HepG2 (cell line): Measurements from ENCODE around the gene AKAP9. TPM values are rescaled to one million over a fixed set of nuclear protein-coding genes. Genes with fewer than 3 reads are reported as not detected.

Experiments
- ATAC-seq: fragments of 200-7000 bp; cut with Tn5 transposase; 3 replicates; pipeline ENCODE4 v1.9.1; 2020; ENCODE audit warnings: mild to moderate bottlenecking, moderate library complexity
- BruUV-seq: library from RNA; stranded (reverse); fragments of 400-500 nt; replicated peaks from 2 replicates; lab custom pipeline; 2021; lab: Mats Ljungman, UMichigan
- CTCF ChIA-PET: fragments of 300-600 bp; formaldehyde crosslinking; extraction: SDS; loops from one replicate; lab custom pipeline; 2021; ENCODE audit warnings: low total read pairs, inconsistent platforms, low intra/inter-chr PET ratio; lab: Yijun Ruan, JAX
- POLR2A ChIA-PET: fragments of 350-600 bp; sonication (Branson Sonifier 250); formaldehyde crosslinking; loops from one replicate; lab custom pipeline; 2020; ENCODE audit warnings: antibody characterized with exemption, inconsistent platforms; lab: Yijun Ruan, JAX
- DNase-seq: peaks from one replicate; pipeline ENCODE4 v3.0.0-alpha.2; 2015; ENCODE audit warnings: low spot score
- FAIRE-seq: peaks from 3 replicates; lab custom pipeline; 2011; peaks lifted over from hg19 to GRCh38; lab: Jason Lieb, UNC
- H2AFZ ChIP-seq: one replicate; pipeline ENCODE4 v1.6.1; 2011; ENCODE audit warnings: low read length, inconsistent platforms
- H3K27ac ChIP-seq: fragments of 300-600 bp; 3 replicates; pipeline ENCODE4 v1.8.0; 2011; ENCODE audit warnings: mixed run types, mild to moderate bottlenecking, mixed read lengths, low read length, inconsistent platforms; ENCODE audit not compliant: insufficient read depth; ENCODE audit errors: extremely low read length
- H3K27me3 ChIP-seq, 2 experiments: fragments of 200-600 bp in 1 of 2; 2 replicates in 1 of 2; 3 replicates in 1 of 2; pipeline versions ENCODE4 v1.6.0 to v1.8.0; 2011; ENCODE audit warnings: low read length in 2 of 2, mild to moderate bottlenecking in 2 of 2, moderate library complexity in 2 of 2, inconsistent platforms in 1 of 2; ENCODE audit not compliant: insufficient read depth in 2 of 2, control insufficient read depth in 1 of 2
- H3K36me3 ChIP-seq, 2 experiments: fragments of 200-600 bp in 1 of 2; replicated peaks in 1 of 2; 2 replicates in 1 of 2; 3 replicates in 1 of 2; pipeline versions ENCODE4 v1.5.1 to v1.8.0; 2011; ENCODE audit warnings: low read length in 2 of 2, inconsistent platforms in 1 of 2; ENCODE audit not compliant: insufficient read depth in 2 of 2, control insufficient read depth in 1 of 2
- H3K4me1 ChIP-seq: 2 replicates; pipeline ENCODE4 v1.5.1; 2012; ENCODE audit warnings: low read length, inconsistent platforms; ENCODE audit not compliant: insufficient read depth
- H3K4me2 ChIP-seq: 2 replicates; pipeline ENCODE4 v1.6.0; 2011; ENCODE audit warnings: low read depth, low read length, inconsistent platforms
- H3K4me3 ChIP-seq, 3 experiments: fragments of 200-600 bp in 1 of 3; sonication (generic), shearing (Covaris generic) in 1 of 3; replicated peaks in 1 of 3; 2 replicates each; pipeline ENCODE4 v1.5.1; 2011 to 2016; ENCODE audit warnings: low read length in 3 of 3, inconsistent platforms in 2 of 3, low read depth in 2 of 3, mild to moderate bottlenecking in 2 of 3, control low read depth in 1 of 3, mixed read lengths in 1 of 3; ENCODE audit not compliant: insufficient read depth in 1 of 3
- H3K79me2 ChIP-seq: one replicate; pipeline ENCODE4 v1.6.1; 2011; ENCODE audit warnings: low read length, inconsistent platforms; ENCODE audit not compliant: insufficient read depth
- H3K9ac ChIP-seq: 2 replicates; pipeline ENCODE4 v1.6.0; 2011; ENCODE audit warnings: mild to moderate bottlenecking, low read depth, low read length, inconsistent platforms; ENCODE audit not compliant: insufficient read depth
- H3K9me3 ChIP-seq: 2 replicates; pipeline ENCODE4 v1.5.1; 2012; ENCODE audit warnings: mild to moderate bottlenecking, low read length
- H4K20me1 ChIP-seq: 2 replicates; pipeline ENCODE4 v1.6.0; 2011; ENCODE audit warnings: inconsistent platforms, mild to moderate bottlenecking, low read length, moderate library complexity; ENCODE audit not compliant: insufficient read depth
- BCL3 ChIP-seq: sonication (generic); formaldehyde crosslinking; IDR thresholded peaks from 2 replicates; pipeline ENCODE4 v1.5.1; 2020; ENCODE audit warnings: mild to moderate bottlenecking, missing genetic modification reagents, moderate library complexity
- LRRFIP1 ChIP-seq: sonication (generic); formaldehyde crosslinking; conservative IDR thresholded peaks from 2 replicates; pipeline ENCODE4 v1.4.0; 2020; ENCODE audit warnings: missing genetic modification reagents
- POGZ ChIP-seq: sonication (generic); formaldehyde crosslinking; IDR thresholded peaks from 2 replicates; pipeline ENCODE4 v1.4.0; 2020; ENCODE audit warnings: mild to moderate bottlenecking, missing genetic modification reagents
- RFXAP ChIP-seq: sonication (generic); formaldehyde crosslinking; IDR thresholded peaks from 2 replicates; pipeline ENCODE4 v1.4.0; 2020; ENCODE audit warnings: missing genetic modification reagents, borderline replicate concordance
- SALL2 ChIP-seq: sonication (generic); formaldehyde crosslinking; IDR thresholded peaks from 2 replicates; pipeline ENCODE4 v1.8.1; 2023; ENCODE audit warnings: mild to moderate bottlenecking, missing genetic modification reagents, inconsistent platforms
- SUZ12 ChIP-seq: fragments of 150-350 bp; IDR thresholded peaks from 2 replicates; pipeline ENCODE4 v1.6.1; 2014; ENCODE audit warnings: low read depth, low read length
- ZBED4 ChIP-seq: sonication (generic); formaldehyde crosslinking; IDR thresholded peaks from 2 replicates; pipeline ENCODE4 v1.4.0; 2020; ENCODE audit warnings: missing genetic modification reagents, borderline replicate concordance
- ZGPAT ChIP-seq: IDR thresholded peaks from 2 replicates; pipeline ENCODE4 v1.6.1; 2016; ENCODE audit warnings: mild to moderate bottlenecking
- ZKSCAN1 ChIP-seq: fragments of 150-350 bp; IDR thresholded peaks from 2 replicates; pipeline ENCODE4 v1.6.1; 2014; ENCODE audit warnings: low read length
- ZNF121 ChIP-seq: sonication (generic); formaldehyde crosslinking; IDR thresholded peaks from 2 replicates; pipeline ENCODE4 v1.5.0; 2020; ENCODE audit warnings: mild to moderate bottlenecking, missing genetic modification reagents
- ZNF143 ChIP-seq: sonication (generic); formaldehyde crosslinking; IDR thresholded peaks from 2 replicates; pipeline ENCODE4 v1.4.0; 2020; ENCODE audit warnings: missing genetic modification reagents
- ZNF543 ChIP-seq: sonication (generic); formaldehyde crosslinking; IDR thresholded peaks from 2 replicates; pipeline ENCODE4 v1.4.0; 2020; ENCODE audit warnings: mild to moderate bottlenecking, missing genetic modification reagents
- ZNF672 ChIP-seq: sonication (generic); formaldehyde crosslinking; IDR thresholded peaks from 2 replicates; pipeline ENCODE4 v1.8.1; 2022; ENCODE audit warnings: missing genetic modification reagents
- ZNF790 ChIP-seq: sonication (generic); formaldehyde crosslinking; IDR thresholded peaks from 2 replicates; pipeline ENCODE4 v1.8.0; 2022; ENCODE audit warnings: missing genetic modification reagents, mild to moderate bottlenecking, borderline replicate concordance
- ZSCAN21 ChIP-seq: sonication (generic); formaldehyde crosslinking; IDR thresholded peaks from 2 replicates; pipeline ENCODE4 v1.8.0; 2022; ENCODE audit warnings: mild to moderate bottlenecking, missing genetic modification reagents, moderate library complexity, borderline replicate concordance
- WGBS: methylation state at CpG from one replicate; pipeline ENCODE4 v1.1.6; 2017; ENCODE audit warnings: low lambda C conversion rate; 5-methylcytosine and 5-hydroxymethylcytosine counted together
- in situ Hi-C: cut with HindIII; loops from 2 replicates; pipeline ENCODE4 v1.10.0; 2017; ENCODE audit warnings: low pct_unique_long_range_greater_than_20kb; ENCODE audit not compliant: extremely low pct_ligation_motif_present
- intact Hi-C: fragments of 100-400 bp; cut with micrococcal nuclease; formaldehyde crosslinking; loops from one replicate; pipeline ENCODE4 v1.10.0; 2022; ENCODE audit not compliant: unreplicated experiment
- polyA plus RNA-seq, 8 experiments: library from polyadenylated mRNA; depleted of rRNA in 3 of 8; stranded (reverse) in 7 of 8; unstranded in 1 of 8; fragments of >200 nt; fragmentation: Illumina TruSeq in 4 of 8; extraction: Trizol in 4 of 8; gene quantifications; 2 replicates each; pipeline versions ENCODE4 v1.2.1 to v1.2.3, GENCODE V29; 2011 to 2016; ENCODE audit warnings: low read depth in 4 of 8, missing spikeins in 1 of 8, mixed read lengths in 1 of 8; ENCODE audit not compliant: insufficient read depth in 1 of 8
- total RNA-seq, 5 experiments: library from RNA; depleted of rRNA; stranded (reverse); fragments of >200 nt; fragmentation: Illumina TruSeq; extraction: Trizol; gene quantifications; 2 replicates each; pipeline ENCODE4 v1.2.3, GENCODE V29; 2016; ENCODE audit warnings: low read depth in 1 of 5

Gene AKAP9
- total and polyA plus RNA-seq, 2 of the 13 experiments (the other 11 are each of a cell fraction or from before 2014, with no cell fraction given), result 27.6 to 33.1 TPM

GRCh38 chr7:91915401-91916050, 25.1 kb upstream of the AKAP9 start:
- TF ChIP-seq POGZ (CRISPR knock-in tag), result no peak
- no peak for TF ChIP-seq ZGPAT (CRISPR knock-in tag)
- TF ChIP-seq ZNF143 (CRISPR knock-in tag), result no peak
- no peak for TF ChIP-seq ZKSCAN1
- TF ChIP-seq ZNF121, result no peak
- no peak for TF ChIP-seq ZNF543
- no peak for TF ChIP-seq SALL2 (CRISPR knock-in tag)
- TF ChIP-seq LRRFIP1 (CRISPR knock-in tag), result no peak
- TF ChIP-seq ZNF672 (CRISPR knock-in tag), result no peak
- TF ChIP-seq BCL3 (CRISPR knock-in tag), result no peak
- TF ChIP-seq ZSCAN21, result no peak
- TF ChIP-seq SUZ12, result no peak
- TF ChIP-seq ZNF790 (CRISPR knock-in tag), result no peak
- TF ChIP-seq RFXAP (CRISPR knock-in tag), result no peak
- TF ChIP-seq ZBED4 (CRISPR knock-in tag), result no peak
- CTCF ChIA-PET, result no interaction called here
- H3K9me3 ChIP-seq, result no peaks in the 10 kb centered on the region

More at GRCh38 chr7:91915401-91916050, 25.1 kb upstream of the AKAP9 start:
- POLR2A ChIA-PET, result no interaction called here
- Histone ChIP-seq H3K79me2 (no peaks in the 10 kb centered on the region), H2AFZ (no peak overlapping the region), H3K4me3 (no peak overlapping the region), H3K27me3 (no peaks in the 10 kb centered on the region), H3K36me3 (no peaks in the 10 kb centered on the region), H3K27ac (no peak overlapping the region), H3K9ac (no peak overlapping the region), H3K4me1 (peaks cover 6% of the 10 kb centered on the region; the same call in 1 of the 2 replicates), H3K4me2 (no peak overlapping the region), H4K20me1 (no peaks in the 10 kb centered on the region)
- DNase-seq (no peak), FAIRE-seq (no peak), ATAC-seq (no peak)
- WGBS, result 43% methylated on average over 3 of the region's 3 CpGs
- BruUV-seq, result no TSS peak
- in situ Hi-C loops, result no loop called here
- intact Hi-C loops, result no loop called here
